NAMALWA (cell line): ENCODE measurements around the gene TSEN54.

Experiments
- DNase-seq: peaks from one replicate; pipeline ENCODE4 v3.0.0-alpha.2; 2015; ENCODE audit warnings: low spot score

Gene TSEN54

GRCh38 chr17:75504347-75505151 is 11.8 kb upstream of the TSEN54 start:
- DNase-seq, result peak; percentile 68

GRCh38 chr17:75505152-75505409 is 11.2 kb upstream of the TSEN54 start:
- DNase-seq, result no peak

- no peak for DNase-seq
Observed at GRCh38 chr17:75505640-75506039, 10.7 kb upstream of the TSEN54 start.

- DNase-seq, result no peak
Observed at GRCh38 chr17:75506134-75506533, 10.2 kb upstream of the TSEN54 start.

GRCh38 chr17:75506888-75507287 is 9.4 kb upstream of the TSEN54 start:
- DNase-seq, result no peak

- no peak for DNase-seq
Observed at GRCh38 chr17:75507733-75508719, 8.3 kb upstream of the TSEN54 start.

GRCh38 chr17:75508931-75509361 is 7.4 kb upstream of the TSEN54 start:
- no peak for DNase-seq

- no peak for DNase-seq
Observed at GRCh38 chr17:75509528-75510258, 6.6 kb upstream of the TSEN54 start.

GRCh38 chr17:75511270-75511609 is 5.1 kb upstream of the TSEN54 start:
- no peak for DNase-seq

GRCh38 chr17:75511610-75512575 is 4.4 kb upstream of the TSEN54 start:
- DNase-seq, result no peak

- DNase-seq, result no peak
Observed at GRCh38 chr17:75512926-75513640, 3.2 kb upstream of the TSEN54 start.

- no peak for DNase-seq
Observed at GRCh38 chr17:75513641-75514000, 2.7 kb upstream of the TSEN54 start.

- no peak for DNase-seq
Observed at GRCh38 chr17:75514299-75514918, 1.9 kb upstream of the TSEN54 start.

GRCh38 chr17:75514919-75515495 is 1.3 kb upstream of the TSEN54 start:
- DNase-seq, result no peak

GRCh38 chr17:75515496-75516254 is 653 bp upstream of the TSEN54 start, which contains the start of gene CASKIN2:
TSS of gene CASKIN2 (minus strand) at chr17:75515537. CDS start at chr17:75513804, 1,733 bp downstream.
- peak; percentile 88 for DNase-seq

GRCh38 chr17:75516619-75517296 is 430 bp downstream of the TSEN54 start:
- peak; percentile 59 for DNase-seq

GRCh38 chr17:75517297-75517865 is 1.1 kb downstream of the TSEN54 start:
- no peak for DNase-seq

GRCh38 chr17:75518201-75518600 is 1.9 kb downstream of the TSEN54 start:
- peak; percentile 43 for DNase-seq
